Activated CD4-positive, alpha-beta T cell treated with anti-CD3 and anti-CD28 coated beads, Interleukin-2, amount 50 U/mL, for 24 hours (primary cell): ENCODE data around the gene CXCR6.
"Not testable (repeated sequence)": the region's sequence is repeated elsewhere in the genome, so short reads cannot be mapped to it uniquely, and the experiment has no call there.

Experiments
- DNase-seq, 2 donors: peaks; one replicate each; pipeline ENCODE4 v3.0.0-alpha.2; 2020; ENCODE audit warnings: low read depth in 1 of 2, low spot score in 1 of 2

CXCR6 gene

GRCh38 chr3:45987368-45988291 lies 44.4 kb downstream of the CXCR6 start:
- no peak for DNase-seq

- DNase-seq: no peak
Measured at GRCh38 chr3:45988362-45988761, 45.1 kb downstream of the CXCR6 start.

- no peak for DNase-seq
Measured at GRCh38 chr3:45988804-45989203, 45.5 kb downstream of the CXCR6 start.

- DNase-seq: no peak
Measured at GRCh38 chr3:45990181-45990580, 46.9 kb downstream of the CXCR6 start.

- no peak for DNase-seq
Measured at GRCh38 chr3:45991341-45991740, 48.1 kb downstream of the CXCR6 start.

- no peak for DNase-seq
Measured at GRCh38 chr3:45992133-45992729, 49.0 kb downstream of the CXCR6 start.

GRCh38 chr3:45992821-45993221 lies 49.6 kb downstream of the CXCR6 start:
- DNase-seq: no peak

- no peak for DNase-seq
Measured at GRCh38 chr3:45993421-45994027, 50.3 kb downstream of the CXCR6 start.

- peak; percentile 9 to 23 for DNase-seq
Measured at GRCh38 chr3:45994419-45995235, 51.4 kb downstream of the CXCR6 start.

- peak; percentile 78 to 84 for DNase-seq
Measured at GRCh38 chr3:45995236-45996192, 52.2 kb downstream of the CXCR6 start, which contains the start of gene FYCO1. TSS of gene FYCO1 (minus strand) at chr3:45995824. CDS start at chr3:45984910, 10,914 bp downstream.

GRCh38 chr3:45997499-45997898 lies 54.2 kb downstream of the CXCR6 start:
- not testable (repeated sequence) for DNase-seq

- no peak for DNase-seq
Measured at GRCh38 chr3:45997942-45998341, 54.7 kb downstream of the CXCR6 start.
